ENCODE data around the gene TNFAIP8. TPM values are rescaled to one million over a fixed set of nuclear protein-coding genes. Genes with fewer than 3 reads are reported as not detected.
"Not testable (repeated sequence)": the region's sequence is repeated elsewhere in the genome, so short reads cannot be mapped to it uniquely, and the experiment has no call there.

The TNFAIP8 gene
- total RNA-seq, 8 experiments from 2014 or later, result 0.71 to 14.4 (median 1.4) TPM

DNA sequence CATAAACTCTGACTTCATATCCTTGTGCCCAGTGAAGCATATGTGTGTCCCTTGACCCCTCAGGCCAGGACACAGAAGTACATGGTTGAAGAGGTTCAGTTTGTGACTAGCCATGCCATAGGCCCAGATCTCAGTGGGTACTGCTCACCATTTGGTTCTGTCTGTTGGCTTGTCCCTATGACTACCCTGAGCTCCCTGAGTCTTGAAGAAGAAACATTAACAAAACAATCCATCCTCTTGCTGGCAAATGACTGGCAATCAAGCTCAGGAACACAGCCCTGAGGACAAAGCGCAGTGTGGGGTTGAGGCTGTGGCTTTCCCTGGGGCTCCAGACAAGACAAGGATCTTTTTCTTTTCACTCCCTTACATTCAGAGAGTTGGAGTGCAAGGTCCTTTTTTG is 46.3 kb downstream of the TNFAIP8 start:
- in situ Hi-C loops (cut with MboI; ENCODE audit: low pct_unique_long_range_greater_than_20kb in 2 of 9, low sequenced_read_pairs in 9 of 9, unreplicated experiment in 9 of 9), result loop anchor here in 8 of 9 experiments (25.0 kb wide), 3 partner anchors 365 to 415 kb away; partner anchors contain the start of gene DTWD2 (in 5 of the 8)
- H3K4me1 ChIP-seq (replicated peaks in 1 of 2), result no peaks in the 10 kb centered on the region
- H3K4me3 ChIP-seq, result no peak overlapping the region
- ATAC-seq (replicated peaks in 6 of 8), result no peak
- H3K27ac ChIP-seq, result no peak overlapping the region
- WGBS, 10 experiments, result 86 to 100% (median 100%) methylated on average over 1 of the region's 1 CpG; no CpG with 5 or more reads in 4 of the 10 experiments

DNA sequence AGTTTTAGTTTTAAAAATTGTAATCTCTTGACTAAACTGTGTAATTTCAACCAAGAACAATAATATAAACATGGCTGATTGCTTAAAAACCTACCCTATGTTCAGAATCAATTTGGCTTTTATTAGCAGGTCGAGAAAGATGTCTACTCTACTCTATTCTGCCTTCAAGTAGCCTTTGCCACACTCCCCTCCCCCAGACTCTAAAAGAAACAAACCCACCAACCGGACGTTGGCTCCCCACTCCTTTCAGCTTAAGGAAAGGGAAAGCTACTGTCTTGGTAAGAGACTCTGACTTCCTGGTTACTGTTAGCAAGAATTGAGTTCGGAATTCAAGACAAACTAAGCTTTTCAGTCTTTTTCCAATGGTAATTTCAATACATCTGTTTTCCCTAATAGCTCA is 46.7 kb downstream of the TNFAIP8 start:
- Histone ChIP-seq H3K27ac (no peak overlapping the region), H3K4me1 (replicated peaks in 1 of 2) (no peaks in the 10 kb centered on the region), H3K4me3 (no peak overlapping the region)
- no peak for ATAC-seq (replicated peaks in 6 of 8)
- 33 to 85% (median 58%) methylated on average over 1 to 4 of the region's 4 CpGs for WGBS, 10 experiments
- in situ Hi-C loops (cut with MboI; ENCODE audit: low pct_unique_long_range_greater_than_20kb in 2 of 9, low sequenced_read_pairs in 9 of 9, unreplicated experiment in 9 of 9), result loop anchor here in 8 of 9 experiments (25.0 kb wide), 3 partner anchors 365 to 415 kb away; partner anchors contain the start of gene DTWD2 (in 5 of the 8)

DNA sequence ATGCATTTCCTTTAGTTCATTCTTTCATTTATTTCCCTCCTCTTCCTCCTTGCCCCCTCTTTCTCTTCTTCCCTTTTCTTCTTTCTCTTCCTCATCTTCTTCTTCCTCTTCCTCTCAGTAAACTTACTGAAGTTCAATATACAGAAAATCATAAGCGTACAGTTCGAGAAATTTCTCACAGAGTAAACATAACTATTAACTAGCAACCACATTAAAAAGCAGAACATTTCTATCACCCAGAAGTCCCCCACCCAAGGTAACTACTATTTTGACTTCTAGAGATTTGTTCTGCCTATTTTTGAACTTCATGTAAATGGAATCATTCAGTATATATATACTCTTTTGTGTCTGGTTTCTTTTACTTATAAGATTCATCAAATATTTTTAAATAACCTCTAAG is 48.2 kb downstream of the TNFAIP8 start:
- WGBS, 10 experiments, result 76 to 100% (median 92%) methylated on average over 2 of the region's 2 CpGs
- no peak for ATAC-seq (replicated peaks in 6 of 8)
- H3K4me3 ChIP-seq, result no peak overlapping the region
- no peaks in the 10 kb centered on the region for H3K4me1 ChIP-seq (replicated peaks in 1 of 2)
- in situ Hi-C loops (cut with MboI; ENCODE audit: low pct_unique_long_range_greater_than_20kb in 2 of 9, low sequenced_read_pairs in 9 of 9, unreplicated experiment in 9 of 9), result loop anchor here in 8 of 9 experiments (25.0 kb wide), 3 partner anchors 367 to 417 kb away; partner anchors contain the start of gene DTWD2 (in 5 of the 8)
- H3K27ac ChIP-seq, result no peak overlapping the region

DNA sequence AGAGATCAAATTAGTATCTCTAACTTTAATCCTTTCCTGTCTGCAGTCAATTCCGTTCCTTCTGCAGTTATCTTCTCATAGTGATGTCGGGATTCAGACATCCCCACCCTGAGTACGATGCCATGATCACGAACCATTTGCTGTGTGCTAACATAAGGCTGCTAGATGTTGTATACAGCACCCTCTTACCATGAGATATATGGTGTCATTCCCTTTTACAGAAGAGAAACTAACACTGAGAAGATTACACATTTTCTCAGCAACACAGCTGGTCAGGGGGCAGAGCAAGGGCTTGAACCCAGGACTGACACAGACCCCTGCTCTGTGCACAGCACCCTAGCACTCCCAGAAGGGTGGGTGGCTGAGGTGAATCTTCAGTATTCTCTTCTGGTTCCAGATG is 49.6 kb downstream of the TNFAIP8 start:
- H3K27ac ChIP-seq, result no peak overlapping the region
- 28 to 100% (median 83%) methylated on average over 1 to 4 of the region's 4 CpGs; no CpG with 5 or more reads in 2 of the 10 experiments for WGBS, 10 experiments
- ATAC-seq (replicated peaks in 6 of 8), result no peak
- in situ Hi-C loops (cut with MboI; ENCODE audit: low pct_unique_long_range_greater_than_20kb in 2 of 9, low sequenced_read_pairs in 9 of 9, unreplicated experiment in 9 of 9), result loop anchor here in 8 of 9 experiments (25.0 kb wide), 3 partner anchors 368 to 418 kb away; partner anchors contain the start of gene DTWD2 (in 5 of the 8)
- no peaks in the 10 kb centered on the region for H3K4me1 ChIP-seq (replicated peaks in 1 of 2)
- H3K4me3 ChIP-seq, result no peak overlapping the region

DNA sequence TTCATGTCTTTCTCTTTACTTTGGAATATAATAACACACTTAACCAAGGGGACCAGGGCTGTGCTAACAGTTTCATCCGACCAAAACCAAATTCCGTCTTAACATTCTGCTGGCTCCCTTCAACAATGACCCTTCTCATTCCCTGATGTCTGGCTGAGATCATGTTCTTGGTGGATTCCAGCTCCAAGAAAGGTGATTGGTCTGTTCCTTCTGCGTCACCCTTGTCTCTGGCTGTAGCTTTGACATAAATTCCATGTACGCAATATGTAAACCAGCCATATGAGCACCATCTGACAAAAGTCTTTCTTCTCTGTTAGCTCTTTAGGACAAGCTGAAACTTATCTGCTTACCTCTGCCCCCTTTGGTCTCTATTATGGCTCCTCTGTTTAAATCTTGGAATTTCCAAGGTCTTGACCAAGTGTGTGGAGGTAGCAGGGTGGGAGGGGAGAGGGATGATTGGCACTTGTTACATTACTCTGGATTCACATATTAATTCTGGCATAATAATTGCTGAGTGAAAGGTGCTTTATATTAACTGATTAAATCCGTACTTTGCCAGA is 50.8 kb downstream of the TNFAIP8 start:
- WGBS, 10 experiments, result 61 to 100% (median 83%) methylated on average over 1 to 5 of the region's 5 CpGs; no CpG with 5 or more reads in 1 of the 10 experiments
- in situ Hi-C loops (cut with MboI; ENCODE audit: low pct_unique_long_range_greater_than_20kb in 2 of 9, low sequenced_read_pairs in 9 of 9, unreplicated experiment in 9 of 9), result loop anchor here in 8 of 9 experiments (25.0 kb wide), 3 partner anchors 369 to 419 kb away; partner anchors contain the start of gene DTWD2 (in 5 of the 8)
- ATAC-seq (replicated peaks in 6 of 8), result no peak

DNA sequence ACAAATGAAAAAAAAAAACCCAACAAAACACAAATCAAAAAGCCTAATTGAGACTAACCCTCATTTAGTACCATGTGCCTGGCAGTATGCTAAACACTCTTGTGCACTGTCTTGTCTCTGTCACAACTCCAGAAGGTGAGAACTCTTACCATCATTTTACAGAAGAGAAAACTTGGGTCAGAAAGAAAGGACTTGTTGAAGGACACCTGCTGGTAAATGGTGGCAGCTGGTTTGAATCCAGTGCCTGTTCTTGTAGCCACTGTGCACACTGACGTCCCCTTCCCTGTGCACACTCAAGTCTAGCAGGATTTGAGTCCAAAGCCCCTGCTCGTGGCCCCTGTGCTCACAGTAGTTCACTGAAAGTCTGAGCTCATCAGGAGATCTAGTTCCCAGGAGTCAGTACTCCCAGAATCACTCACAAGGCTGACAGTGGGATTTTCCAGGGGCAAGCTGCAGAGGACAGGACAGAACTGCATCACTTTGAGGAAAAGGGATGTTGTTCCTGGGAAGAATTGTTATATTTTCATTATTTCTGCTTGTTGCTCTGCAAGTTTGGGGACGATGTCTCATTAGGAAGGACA is 53.5 kb downstream of the TNFAIP8 start:
- ATAC-seq (replicated peaks in 6 of 8), result no peak
- Histone ChIP-seq H3K27ac (no peak overlapping the region), H3K4me1 (replicated peaks in 1 of 2) (no peaks in the 10 kb centered on the region), H3K4me3 (no peak overlapping the region)
- 17 to 100% (median 50%) methylated on average over 1 to 2 of the region's 3 CpGs; no CpG with 5 or more reads in 3 of the 10 experiments for WGBS, 10 experiments
- in situ Hi-C loops (cut with MboI; ENCODE audit: low pct_unique_long_range_greater_than_20kb in 2 of 9, low sequenced_read_pairs in 9 of 9, unreplicated experiment in 9 of 9), result loop anchor here in 8 of 9 experiments (25.0 kb wide), 3 partner anchors 372 to 422 kb away; partner anchors contain the start of gene DTWD2 (in 5 of the 8)

More for the DNA sequence above, 50.8 kb downstream of the TNFAIP8 start:
- no peaks in the 10 kb centered on the region for H3K4me1 ChIP-seq (replicated peaks in 1 of 2)
- H3K27ac ChIP-seq, result no peak overlapping the region
- no peak overlapping the region for H3K4me3 ChIP-seq

DNA sequence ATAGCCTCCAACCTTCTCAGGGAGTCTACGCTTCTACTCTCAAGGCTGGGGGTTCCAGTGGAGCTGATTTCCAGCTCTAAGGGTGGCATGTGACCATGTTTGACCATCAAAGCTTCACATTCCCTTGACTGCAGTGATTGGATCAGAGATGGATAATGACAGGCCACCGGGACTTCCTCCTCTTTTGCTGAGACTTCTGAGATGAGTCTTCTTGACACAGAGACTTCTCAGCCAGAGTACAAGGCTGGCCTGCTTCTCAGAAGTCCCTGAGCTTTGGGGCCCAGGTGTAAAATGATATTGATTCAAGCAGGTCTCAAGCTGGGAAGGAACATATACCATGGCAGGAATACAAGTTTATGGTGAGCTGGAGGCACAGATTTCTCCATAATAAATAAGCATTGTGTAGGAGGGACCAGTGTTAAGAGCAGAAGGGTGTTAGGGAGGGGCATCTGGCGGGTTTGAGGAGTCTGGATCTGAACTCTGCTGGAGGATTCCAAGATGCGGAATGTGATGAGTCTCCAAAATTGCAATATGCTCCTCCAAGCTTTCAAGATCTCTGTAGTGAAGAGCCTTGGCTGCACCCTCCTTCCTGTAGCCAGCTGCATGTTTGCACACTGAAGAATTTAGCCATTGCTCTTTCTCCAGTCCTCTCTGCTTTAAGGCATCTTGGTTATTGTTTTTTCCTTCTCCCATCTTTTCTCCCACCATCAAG is 54.8 kb downstream of the TNFAIP8 start:
- no peak for ATAC-seq (replicated peaks in 6 of 8)
- H3K27ac ChIP-seq, result no peak overlapping the region
- no peaks in the 10 kb centered on the region for H3K4me1 ChIP-seq (replicated peaks in 1 of 2)
- in situ Hi-C loops (cut with MboI; ENCODE audit: low pct_unique_long_range_greater_than_20kb in 2 of 9, low sequenced_read_pairs in 9 of 9, unreplicated experiment in 9 of 9), result loop anchor here in 8 of 9 experiments (25.0 kb wide), 3 partner anchors 373 to 423 kb away; partner anchors contain the start of gene DTWD2 (in 5 of the 8)
- 0 to 100% (median 86%) methylated on average over 1 to 4 of the region's 4 CpGs; no CpG with 5 or more reads in 2 of the 10 experiments for WGBS, 10 experiments
- H3K4me3 ChIP-seq, result no peak overlapping the region

DNA sequence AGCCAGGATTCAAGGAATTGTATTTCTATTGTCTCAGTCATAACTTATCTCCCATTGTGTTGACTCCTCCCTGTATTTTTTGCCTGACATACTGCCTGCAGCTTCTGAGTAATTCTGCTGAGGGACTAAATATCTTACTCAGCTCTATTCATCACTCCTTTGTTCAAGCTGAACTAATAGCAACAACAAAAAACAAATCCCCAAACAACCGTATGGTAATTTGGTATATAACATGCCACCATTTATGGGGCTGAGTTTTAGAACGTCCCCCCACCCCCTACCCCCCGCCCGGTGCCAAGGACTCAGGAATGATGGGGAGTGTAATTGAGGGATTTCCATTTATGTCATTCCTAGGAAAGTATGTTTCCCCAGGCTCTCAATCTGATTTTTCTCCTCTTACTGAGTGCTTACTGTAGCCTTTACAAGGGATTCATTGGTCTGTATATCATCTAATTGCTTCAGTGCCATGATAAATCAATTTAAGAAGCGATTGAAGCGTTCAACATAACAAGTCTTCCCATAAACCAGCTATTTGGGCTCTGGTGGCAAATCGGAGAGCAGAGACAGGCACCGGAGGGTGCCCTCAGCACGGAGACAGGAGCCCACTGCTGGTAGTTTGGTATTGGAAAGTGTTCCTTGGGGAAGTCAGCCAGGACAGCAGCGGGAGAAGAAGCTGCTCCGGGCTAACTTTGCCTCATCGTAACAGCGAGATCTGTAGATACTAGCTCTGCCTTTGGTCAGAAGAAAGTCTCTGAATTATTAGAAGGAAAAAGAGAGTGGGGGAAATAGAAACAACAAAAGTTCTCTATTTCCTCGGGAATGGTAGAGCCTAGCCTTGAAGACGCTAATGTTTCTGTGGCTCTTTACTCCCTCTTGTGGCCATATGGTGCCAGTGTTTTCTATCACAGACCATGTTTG is 55.8 kb downstream of the TNFAIP8 start:
- H3K4me1 ChIP-seq (replicated peaks in 1 of 2), result no peaks in the 10 kb centered on the region
- in situ Hi-C loops (cut with MboI; ENCODE audit: low pct_unique_long_range_greater_than_20kb in 2 of 9, low sequenced_read_pairs in 9 of 9, unreplicated experiment in 9 of 9), result loop anchor here in 8 of 9 experiments (25.0 kb wide), 3 partner anchors 374 to 424 kb away; partner anchors contain the start of gene DTWD2 (in 5 of the 8)
- peak; percentile 78 to 97 (median 95) for ATAC-seq (replicated peaks in 6 of 8)
- no peak overlapping the region for H3K27ac ChIP-seq
- H3K4me3 ChIP-seq, result peak overlapping the region; percentile 27 to 45 (median 37)
- 0 to 43% (median 1%) methylated on average over 2 to 9 of the region's 15 CpGs; no CpG with 5 or more reads in 2 of the 10 experiments for whole genome bisulfite sequencing, 10 experiments

DNA sequence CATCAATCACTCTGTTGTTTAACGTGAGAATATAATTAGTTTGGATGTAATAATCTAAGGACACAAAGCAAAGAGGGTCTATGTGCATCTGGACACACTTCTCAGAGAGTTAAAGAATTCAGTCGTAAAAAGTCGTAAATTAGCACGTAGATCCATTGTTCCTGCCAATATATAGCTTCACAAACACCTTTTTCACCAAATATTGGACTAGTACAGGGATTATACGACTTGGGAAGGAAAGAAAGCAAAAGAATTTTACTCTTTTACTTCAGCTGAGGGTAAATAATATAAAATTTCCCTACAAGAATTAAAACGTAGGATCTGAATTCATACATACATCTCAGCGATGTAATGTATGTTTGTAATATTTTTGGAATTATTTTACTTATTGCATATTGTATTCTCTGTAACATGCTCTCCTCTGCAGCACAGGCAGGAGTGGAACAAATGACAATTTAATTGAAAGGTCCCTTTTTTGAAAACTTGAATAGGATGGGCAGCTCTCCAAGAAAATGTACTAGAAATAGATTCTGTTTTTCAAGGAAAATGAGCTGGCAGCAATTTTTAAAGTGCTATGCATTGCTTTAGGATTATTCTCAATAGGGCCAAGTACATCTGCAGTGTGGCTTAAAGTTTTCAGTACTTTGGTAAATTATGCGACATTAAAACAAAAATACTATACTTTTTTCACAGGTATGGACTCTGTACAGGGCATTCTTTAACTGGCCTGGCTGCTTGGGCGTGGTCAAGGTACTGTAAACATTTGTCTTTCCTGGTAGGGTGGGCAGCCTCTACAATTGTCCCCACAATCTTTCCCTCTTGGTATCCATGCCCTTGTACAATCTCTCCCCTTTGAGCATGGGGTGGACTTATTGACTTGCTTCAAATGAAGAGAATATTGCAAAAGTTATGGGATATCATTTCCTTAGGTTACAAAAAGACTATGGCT is 56.7 kb downstream of the TNFAIP8 start:
- no peak overlapping the region for H3K27ac ChIP-seq
- ATAC-seq (replicated peaks in 6 of 8), result no peak
- WGBS, 10 experiments, result 17 to 88% (median 38%) methylated on average over 1 to 9 of the region's 9 CpGs
- H3K4me3 ChIP-seq, result peak overlapping the region in 4 of 5 donors; percentile 36 to 45 (median 41)
- in situ Hi-C loops (cut with MboI; ENCODE audit: low pct_unique_long_range_greater_than_20kb in 2 of 9, low sequenced_read_pairs in 9 of 9, unreplicated experiment in 9 of 9), result loop anchor here in 8 of 9 experiments (25.0 kb wide), 3 partner anchors 375 to 425 kb away; partner anchors contain the start of gene DTWD2 (in 5 of the 8)
- no peaks in the 10 kb centered on the region for H3K4me1 ChIP-seq (replicated peaks in 1 of 2)

DNA sequence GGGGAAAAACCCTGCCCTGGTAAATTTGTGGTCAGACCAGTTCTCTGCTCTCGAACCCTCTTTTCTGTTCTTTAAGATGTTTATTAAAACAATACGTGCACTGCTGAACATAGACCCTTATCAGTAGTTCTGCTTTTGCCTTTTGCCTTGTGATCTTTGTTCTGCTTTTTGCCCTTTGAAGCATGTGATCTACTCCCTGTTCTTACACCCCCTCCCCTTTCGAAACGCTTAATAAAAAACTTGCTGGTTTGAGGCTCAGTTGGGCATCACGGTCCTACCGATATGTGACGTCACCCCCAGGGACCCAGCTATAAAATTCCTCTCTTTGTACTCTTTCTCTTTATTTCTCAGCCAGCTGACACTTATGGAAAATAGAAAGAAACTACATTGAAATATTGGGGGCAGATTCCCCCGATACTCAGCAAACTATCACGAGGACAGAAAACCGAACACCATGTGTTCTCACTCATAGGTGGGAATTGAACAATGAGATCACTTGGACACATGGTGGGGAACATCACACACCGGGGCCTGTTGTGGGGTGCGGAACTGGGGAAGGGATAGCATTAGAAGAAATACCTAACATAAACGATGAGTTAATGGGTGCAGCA is 58.4 kb downstream of the TNFAIP8 start:
- 61 to 100% (median 87%) methylated on average over 2 to 12 of the region's 13 CpGs for WGBS, 10 experiments
- H3K4me3 ChIP-seq; ATAC-seq (replicated peaks in 6 of 8); H3K4me1 ChIP-seq (replicated peaks in 1 of 2); H3K27ac ChIP-seq: not testable (repeated sequence)
- in situ Hi-C loops (cut with MboI; ENCODE audit: low pct_unique_long_range_greater_than_20kb in 2 of 9, low sequenced_read_pairs in 9 of 9, unreplicated experiment in 9 of 9), result loop anchor here in 8 of 9 experiments (25.0 kb wide), 3 partner anchors 377 to 427 kb away; partner anchors contain the start of gene DTWD2 (in 5 of the 8)

Data from motor neuron (in vitro differentiated cells).